Kidney tubule cell (primary cell): ENCODE data around the gene TMEM269.

Experiments
- DNase-seq: peaks from one replicate; pipeline ENCODE4 v3.0.0-alpha.2; 2018; ENCODE audit warnings: low spot score

Gene TMEM269

DNA sequence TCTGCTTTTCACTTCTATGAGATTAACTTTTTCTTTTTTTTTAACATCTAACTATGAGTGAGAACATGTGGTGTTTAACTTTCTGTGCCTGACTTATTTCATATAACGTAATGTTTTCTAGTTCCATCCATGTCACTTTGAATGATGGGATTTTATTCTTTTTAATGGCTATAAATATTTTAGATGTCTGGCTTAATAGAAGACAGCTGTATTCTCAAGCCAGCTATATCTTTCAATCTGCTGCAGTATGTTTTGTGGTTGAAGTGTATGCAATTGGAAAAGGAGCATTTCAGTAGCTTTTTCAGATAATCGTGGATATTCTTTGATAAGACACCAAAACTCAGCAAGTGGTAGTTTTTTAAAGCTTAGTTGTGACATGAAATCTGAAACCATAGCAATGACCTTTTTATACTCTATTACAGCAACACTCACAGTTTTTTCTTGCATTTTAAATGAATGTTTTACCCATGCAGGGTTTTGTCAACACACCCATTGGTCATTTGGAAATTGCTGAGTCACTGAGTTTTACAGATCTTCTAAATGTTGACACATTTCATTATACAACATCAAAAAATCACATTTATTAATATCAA is 38.1 kb downstream of the TMEM269 start:
- DNase-seq = no peak

GRCh38 chr1:42824481-42825035 is 39.8 kb downstream of the TMEM269 start:
- no peak for DNase-seq

DNA sequence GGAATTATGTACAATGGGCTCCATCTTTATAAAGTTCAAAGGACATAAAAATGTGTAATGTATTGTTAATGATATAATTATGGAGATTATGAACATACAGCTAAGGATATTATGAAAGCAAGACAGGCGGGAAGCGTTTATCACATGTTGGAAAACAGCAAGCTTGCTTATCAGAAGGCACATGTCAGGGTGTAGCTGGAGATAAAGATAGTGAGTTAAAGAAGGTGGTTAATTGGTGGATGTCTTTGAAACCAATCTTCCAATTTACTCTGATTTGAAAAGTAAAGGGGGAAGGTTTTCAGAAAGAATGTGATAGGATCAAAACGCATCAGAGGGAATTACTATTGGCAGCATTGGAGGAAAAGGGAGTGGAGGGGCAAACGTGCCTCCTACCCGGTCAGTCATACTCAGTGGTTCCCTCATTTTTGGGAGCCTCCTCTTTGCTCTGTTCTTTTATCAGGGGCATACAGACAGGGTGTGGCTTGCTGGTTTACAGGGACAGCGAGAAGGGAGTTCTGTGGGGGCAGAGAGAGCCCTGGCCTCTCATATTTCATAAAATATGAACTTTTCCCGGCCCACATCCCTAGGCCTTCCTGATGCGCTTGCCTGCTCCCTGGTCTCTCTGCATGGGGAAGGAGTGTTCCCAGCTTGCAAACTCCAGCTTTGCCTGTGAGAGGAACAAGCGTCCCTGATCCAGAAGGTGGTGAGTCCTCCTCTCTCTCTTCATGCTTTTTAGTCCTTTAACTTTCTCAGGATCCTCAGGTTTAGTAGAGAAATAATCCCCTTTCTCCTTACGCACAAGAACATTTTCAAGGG is 40.5 kb downstream of the TMEM269 start:
- DNase-seq = no peak

DNA sequence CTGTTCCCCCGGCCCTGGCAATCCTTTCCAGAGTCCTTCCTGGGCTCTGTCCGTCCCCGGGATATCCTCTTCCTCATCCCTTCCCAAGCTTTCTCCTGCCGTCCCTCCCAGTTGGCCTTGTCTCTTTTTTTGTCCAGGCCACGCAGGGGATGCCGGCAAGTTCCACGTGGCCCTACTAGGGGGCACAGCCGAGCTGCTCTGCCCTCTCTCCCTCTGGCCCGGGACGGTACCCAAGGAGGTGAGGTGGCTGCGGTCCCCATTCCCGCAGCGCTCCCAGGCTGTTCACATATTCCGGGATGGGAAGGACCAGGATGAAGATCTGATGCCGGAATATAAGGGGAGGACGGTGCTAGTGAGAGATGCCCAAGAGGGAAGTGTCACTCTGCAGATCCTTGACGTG is 45.8 kb downstream of the TMEM269 start:
- no peak for DNase-seq

- no peak for DNase-seq
Measured at GRCh38 chr1:42831273-42831672, 46.5 kb downstream of the TMEM269 start.

GRCh38 chr1:42832641-42833240 is 48.0 kb downstream of the TMEM269 start:
- DNase-seq = no peak

DNA sequence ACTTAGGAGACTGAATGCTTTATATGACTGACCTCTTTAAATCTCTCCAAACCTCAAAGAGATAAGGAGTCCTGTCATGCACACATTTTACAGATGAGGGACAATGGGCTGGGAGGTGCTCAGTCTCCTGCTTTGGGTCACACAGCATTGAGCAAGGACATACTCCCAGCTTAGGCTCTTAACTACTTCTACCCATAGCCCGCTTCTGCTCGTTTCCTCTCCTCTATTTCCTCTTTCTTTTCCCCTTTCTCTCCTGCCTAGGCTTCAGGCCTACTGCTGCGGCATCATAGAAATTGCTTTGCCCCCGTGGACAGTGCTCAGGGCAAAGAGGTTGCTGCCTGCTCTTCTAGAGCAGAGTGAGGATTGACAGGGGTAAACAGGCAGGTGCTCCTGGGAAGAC is 49.2 kb downstream of the TMEM269 start:
- DNase-seq = no peak

DNA sequence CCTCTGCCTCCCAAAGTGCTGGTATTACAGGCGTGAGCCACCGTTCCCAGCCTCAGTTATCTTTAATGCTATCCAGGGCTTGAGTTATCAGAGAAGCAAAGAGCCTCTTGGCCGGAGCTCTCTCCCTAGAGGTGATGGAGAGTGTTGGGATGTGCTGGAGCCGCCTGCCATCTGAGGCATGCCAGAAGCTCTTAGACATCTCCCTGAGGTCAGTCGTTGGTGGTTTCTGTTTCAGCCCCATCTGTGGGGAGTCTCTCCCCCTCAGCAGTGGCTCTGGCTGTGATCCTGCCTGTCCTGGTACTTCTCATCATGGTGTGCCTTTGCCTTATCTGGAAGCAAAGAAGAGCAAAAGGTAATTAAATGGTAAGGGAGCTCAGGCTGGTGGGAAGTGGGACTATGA is 50.0 kb downstream of the TMEM269 start:
- DNase-seq = no peak

DNA sequence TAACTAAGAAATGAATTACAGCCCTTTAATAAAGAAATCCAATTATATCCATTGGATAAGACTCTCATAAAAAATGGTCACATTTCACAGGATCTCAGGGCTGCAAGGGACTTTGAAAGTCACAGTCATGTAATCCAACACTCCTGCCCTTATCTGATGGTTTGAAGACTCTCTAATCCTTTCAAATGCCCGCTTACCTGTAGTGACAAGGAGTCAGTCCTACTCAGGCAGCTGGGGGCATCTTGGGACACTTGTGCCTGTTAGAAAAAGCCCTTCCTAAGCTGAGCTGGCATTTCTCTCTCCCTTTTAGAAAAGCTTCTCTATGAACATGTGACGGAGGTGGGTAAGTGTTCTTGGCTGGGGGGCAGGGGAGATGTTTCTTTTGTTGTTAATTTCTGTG is 50.6 kb downstream of the TMEM269 start:
- DNase-seq = no peak

- no peak for DNase-seq
Measured at GRCh38 chr1:42837709-42838108, 52.9 kb downstream of the TMEM269 start.

GRCh38 chr1:42838482-42839190 is 53.8 kb downstream of the TMEM269 start:
- no peak for DNase-seq

DNA sequence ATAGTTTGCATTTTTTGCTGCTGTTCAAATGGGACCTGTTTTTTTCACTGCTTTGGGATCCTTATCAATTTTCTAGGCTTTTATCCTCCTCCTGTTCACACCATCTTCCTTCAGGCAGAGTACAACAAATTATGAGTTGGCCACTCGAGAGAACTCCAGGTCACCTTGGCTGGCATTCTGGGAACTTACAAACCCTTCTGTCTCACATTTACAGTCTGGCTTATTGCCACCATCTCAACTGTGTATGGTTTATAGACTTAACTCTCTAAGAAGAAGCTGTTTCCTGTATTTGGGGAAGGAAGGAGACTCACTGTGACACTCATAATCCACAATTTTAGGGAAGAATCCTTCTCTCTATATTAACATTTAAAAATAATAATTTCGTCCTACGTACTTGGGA is 56.2 kb downstream of the TMEM269 start:
- no peak for DNase-seq

GRCh38 chr1:42841440-42842147 is 56.8 kb downstream of the TMEM269 start:
- no peak for DNase-seq

DNA sequence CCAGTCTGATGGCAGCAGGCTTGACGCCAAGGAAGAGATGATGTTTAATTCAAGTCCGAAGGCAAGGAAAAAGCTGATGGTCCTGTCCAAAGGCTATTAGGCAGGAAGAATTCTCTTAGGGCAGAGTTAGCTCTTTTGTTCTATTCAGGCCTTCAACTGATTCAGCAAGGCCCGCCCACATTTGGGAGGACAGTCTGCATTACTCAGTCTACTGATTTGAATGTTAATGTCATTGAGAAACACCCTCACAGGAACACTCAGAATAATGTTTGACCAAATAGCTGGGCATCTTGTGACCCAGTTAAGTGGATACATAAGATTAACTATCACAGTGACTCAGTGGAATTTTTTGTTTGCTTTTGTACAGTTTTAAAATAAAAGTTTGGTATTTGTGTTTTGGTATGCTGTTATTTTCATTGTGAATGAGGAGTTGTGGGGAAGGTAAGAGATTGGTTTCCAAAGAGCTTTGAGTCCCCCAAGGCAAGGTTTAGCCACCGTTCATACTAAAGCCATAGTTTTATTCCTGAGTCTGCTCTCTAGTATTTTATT is 59.9 kb downstream of the TMEM269 start:
- DNase-seq = peak; percentile 74

GRCh38 chr1:42845193-42845592 is 60.4 kb downstream of the TMEM269 start:
- no peak for DNase-seq

- no peak for DNase-seq
Measured at GRCh38 chr1:42845866-42846256, 61.1 kb downstream of the TMEM269 start.

DNA sequence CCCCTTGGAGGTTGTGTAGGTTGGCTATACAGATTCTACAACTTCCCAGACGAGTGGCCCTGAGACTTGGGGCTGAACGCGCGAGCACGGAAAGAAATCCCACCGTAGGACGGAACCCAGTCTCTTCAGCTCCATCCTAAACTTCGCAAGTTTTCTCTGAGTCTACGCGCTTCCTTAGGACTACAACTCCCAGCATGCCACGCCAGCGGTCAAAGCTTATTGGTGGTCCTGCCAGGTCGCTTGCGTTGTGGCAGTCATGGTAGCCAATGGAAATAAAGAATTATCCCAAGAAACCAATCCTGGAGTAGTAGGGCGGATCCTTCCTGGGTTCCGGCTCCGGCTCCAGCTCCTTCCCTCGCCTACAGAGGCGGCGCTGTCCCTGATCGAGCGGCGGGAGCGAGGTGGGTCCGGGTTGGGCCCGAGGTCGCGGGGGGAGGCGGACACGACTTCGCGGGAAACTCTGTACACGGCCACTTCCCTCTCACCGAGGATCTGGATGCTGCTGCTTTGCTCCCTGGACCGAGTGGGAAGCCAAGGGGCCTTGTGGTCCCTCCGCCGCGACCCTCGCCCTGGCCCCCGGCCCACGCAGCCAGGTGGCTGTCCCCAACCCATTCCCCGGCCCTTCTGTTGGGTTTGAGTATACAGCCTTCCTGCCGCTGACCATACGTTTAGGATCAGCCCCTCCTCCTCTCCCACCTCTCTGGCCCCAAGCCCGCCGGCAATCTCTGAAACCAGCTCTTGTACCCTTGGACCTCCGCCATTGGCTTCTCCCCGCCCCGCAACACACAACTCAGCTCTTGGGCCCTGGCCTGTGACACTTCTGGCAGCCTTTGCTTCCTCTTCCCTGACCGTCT is 61.7 kb downstream of the TMEM269 start, which contains the start of gene ZNF691:
Gene ZNF691, plus strand, starts transcription at position 357 of the 854 bp plus-strand sequence. CDS start 3,046 bp downstream, outside the sequence.
- DNase-seq = peak; percentile 97

- no peak for DNase-seq
Measured at GRCh38 chr1:42847111-42847595, 62.4 kb downstream of the TMEM269 start.

DNA sequence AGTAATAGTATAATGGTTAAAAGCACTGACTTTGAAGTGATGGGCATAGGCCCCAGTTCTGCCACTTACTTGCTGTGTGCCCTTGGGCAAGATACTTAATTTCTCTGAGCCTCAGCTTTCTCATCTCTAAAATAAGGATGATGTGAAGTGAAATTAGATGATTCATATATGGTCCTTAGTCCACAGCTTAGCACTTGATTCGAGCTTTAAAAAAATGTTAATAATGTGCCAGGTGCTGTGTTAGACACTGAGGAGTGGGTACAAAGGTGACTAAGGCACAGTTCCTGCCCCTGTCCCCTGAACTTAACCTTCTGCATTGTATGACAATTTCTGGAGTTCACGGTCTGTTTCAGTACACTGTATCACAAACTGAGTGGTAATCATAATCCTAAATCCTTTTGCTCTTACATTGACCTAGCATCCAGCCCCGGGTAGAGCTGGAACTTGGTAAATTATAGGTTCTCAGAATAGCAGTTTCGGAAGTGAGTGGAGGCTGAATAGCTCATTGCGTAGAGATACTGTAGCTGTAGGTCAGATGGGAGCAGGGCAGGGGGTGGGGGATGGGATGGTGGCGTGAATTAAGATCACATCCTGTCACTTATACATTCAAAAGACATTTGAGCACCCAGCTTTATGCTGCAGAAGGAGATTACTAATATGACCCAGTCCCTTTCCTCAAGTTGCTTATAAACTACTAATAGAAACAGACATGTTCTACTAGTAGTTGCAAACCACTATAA is 63.1 kb downstream of the TMEM269 start:
- no peak for DNase-seq
